Measurements from ENCODE around the gene HPCA.
A peak's percentile ranks its signal among the peaks of the same experiment; 100 is the strongest.

The HPCA gene

DNA sequence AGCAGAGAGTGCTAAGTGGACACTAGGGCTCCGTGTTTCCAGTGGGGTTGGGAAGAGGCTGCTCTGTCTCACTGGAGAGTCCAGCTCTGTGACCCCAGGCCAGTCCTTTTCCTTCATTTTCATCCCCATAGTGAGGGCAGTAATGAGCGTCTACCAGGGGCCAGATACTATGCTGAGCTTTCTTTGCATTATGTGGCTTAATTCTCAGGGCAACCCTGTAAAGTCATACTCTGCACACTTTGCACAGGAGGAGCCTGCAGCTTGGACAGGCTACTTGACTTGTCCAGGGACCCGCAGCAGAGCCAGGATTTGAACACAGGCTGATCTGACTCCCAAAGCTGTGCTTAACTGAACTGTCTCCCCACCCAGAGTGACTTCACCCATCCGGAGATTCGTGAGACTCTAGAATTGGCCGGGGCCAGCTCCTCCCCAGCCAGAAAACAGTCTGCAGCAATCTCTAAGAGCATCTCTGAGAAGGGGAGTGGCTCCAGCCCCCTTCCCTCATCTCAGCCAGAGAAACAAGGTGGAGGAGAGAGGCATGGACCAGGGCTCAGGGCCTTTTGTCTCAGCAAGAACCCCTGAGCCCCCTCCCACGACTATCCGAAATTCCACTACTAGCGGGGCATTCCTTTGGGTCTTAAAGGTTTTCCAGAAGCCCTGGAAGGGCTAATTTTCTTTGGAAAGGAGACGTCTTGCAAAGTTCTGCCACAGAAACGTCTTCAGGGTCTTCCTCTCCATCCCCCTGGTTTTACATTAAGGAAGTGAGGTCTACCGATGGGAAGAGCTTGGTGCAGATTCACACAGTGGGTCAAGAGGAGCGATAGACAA is 14.7 kb upstream of the HPCA start:
- DNase-seq (ENCODE audit: low read depth): no peak

DNA sequence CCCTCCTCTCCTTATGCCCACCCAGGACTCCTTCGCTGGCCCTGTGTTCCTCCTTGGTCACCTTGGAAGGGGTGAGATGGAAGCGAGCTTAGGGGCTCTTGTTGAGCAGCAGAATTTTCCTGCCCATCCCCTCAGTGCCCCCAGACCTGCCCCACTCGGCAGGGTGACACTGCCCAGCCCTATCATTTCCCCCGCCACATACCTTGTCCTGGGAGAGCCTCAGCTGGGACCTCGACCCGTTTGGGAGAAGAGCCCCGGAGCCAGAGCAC is 14.2 kb upstream of the HPCA start:
- no peak for DNase-seq (ENCODE audit: low read depth)

GRCh38 chr1:32873484-32873883 is 12.8 kb upstream of the HPCA start:
- no peak for DNase-seq (ENCODE audit: low read depth)

- DNase-seq (ENCODE audit: low read depth): no peak
Measured at GRCh38 chr1:32874860-32875752, 11.2 kb upstream of the HPCA start.

GRCh38 chr1:32876341-32877210 is 9.7 kb upstream of the HPCA start:
- peak; percentile 36 for DNase-seq (ENCODE audit: low read depth)

DNA sequence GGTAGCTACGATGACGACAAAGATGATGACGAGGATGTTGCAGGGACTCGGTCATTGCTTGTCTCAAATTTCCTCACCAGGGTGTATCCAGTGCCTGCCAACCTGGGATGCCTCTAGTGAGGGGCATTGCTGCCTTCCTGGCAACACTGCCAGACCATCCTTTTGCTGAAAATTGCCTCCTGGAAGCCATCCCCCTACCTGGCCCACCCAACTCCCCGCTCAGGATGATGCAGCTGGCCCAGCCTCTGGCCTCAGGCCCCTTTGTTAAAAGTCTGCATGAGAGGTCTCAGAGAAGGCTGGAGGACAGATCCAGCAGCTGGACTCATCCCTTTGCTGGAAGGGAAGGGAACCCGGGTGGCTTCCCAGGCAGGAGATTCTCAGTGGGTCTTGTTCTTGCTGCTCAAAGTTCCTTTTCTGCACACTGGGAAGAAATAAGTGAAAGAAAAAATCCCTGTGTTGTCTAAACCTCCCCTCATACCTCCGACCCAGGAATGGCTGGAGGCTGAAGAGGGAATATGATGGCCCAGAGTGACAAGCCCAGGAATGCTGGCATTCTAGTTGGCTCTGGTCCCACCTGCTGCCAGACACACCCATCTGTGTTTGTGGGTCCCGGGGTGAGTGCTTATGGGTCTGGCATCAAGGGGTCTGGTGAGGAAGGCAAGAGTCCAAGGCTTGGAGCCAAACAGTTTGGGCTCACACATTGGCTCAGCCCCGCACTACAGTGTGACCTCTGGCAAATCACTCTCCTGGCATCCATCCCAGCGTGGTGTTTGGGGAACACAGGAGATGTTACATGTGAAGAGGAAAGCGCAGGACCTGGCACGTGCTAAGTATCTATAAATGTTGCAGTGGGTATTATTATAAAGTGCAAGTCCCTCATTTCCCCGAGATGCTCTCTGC is 8.8 kb upstream of the HPCA start:
- no peak for DNase-seq (ENCODE audit: low read depth)

DNA sequence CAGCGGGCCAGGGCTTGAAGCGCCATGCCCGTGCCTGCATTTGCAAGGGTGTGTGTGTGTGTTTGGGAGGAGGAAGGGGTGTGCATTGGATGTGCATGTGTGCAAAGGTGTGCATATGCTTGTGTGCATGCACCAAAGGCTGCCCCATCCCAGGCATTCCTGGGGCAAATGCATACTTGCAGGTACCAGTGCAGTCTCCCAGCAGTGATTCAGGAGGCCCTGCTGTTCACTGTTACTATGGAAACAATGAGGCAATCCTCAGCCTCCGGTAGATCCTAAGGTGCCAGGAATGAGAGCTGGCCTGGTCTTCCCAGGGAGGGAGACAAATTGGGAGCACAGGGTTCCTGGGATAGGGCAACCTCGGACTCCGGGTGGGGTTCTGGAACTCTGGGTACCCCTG is 8.1 kb upstream of the HPCA start:
- no peak for DNase-seq (ENCODE audit: low read depth)

DNA sequence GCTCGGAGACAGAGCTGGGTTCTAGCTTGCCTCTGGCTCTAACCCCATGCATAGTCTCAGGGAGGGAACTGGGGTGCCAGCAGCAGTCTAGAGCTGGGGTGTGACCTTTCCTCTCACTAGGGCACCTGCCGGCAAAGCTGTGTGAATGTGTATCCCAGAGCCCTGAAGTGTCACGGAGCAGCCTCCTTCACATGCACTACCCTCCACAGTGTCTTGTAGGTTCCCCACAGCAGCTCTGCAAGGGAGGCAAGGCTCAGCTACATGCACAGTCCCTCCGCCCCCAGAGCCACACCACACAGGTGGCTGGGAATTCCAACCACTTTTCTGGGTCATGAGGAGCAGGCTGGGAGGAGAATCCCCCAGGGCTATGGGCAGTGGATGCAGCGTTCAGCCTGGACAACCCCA is 7.7 kb upstream of the HPCA start:
- DNase-seq (ENCODE audit: low read depth): no peak

DNA sequence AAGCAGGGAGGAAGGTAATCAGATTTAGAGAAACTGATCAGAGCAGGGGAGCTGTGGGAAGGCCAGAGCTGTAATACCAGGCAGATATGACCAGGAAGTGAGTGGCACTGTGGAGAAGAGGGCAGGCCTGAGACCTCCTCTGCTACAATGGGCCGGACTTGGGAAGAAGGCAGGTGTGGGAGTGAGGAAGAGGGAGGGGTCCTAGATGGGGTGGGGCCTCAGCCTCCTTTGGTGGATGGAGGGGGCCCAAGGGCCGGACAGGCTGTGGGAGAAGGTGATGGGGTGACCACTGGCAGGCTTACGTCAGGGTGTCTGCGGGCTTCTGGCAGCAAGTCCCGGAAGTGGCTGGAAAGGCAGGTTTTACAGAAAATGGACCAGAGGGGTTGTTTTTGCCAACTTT is 5.0 kb upstream of the HPCA start:
- DNase-seq (ENCODE audit: low read depth): no peak

GRCh38 chr1:32881871-32882850 is 4.1 kb upstream of the HPCA start:
- no peak for DNase-seq (ENCODE audit: low read depth)

- DNase-seq (ENCODE audit: low read depth): no peak
Measured at GRCh38 chr1:32883338-32884031, 2.8 kb upstream of the HPCA start.

- no peak for DNase-seq (ENCODE audit: low read depth)
Measured at GRCh38 chr1:32884032-32884372, 2.3 kb upstream of the HPCA start.

DNA sequence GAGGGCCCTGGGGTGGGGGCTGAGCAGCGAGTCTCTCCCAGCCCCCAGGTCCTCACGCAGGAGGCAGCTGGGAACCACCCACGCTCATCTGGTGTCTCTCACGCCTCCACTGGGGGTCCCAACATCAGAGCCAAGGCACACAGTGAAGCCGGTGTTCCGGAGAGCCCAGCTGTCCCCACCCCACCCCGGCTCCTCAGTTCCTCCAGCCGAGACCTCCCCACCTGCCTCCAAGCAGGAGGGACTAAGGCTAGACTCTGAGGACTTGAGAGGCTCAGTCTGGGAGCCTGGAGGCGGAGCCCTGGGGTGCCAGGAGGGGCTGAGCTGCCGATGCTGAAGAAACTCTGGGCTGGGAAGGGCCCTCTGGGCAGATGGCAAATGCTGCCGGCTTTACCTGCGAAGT is 1.6 kb upstream of the HPCA start:
- DNase-seq (ENCODE audit: low read depth): no peak

DNA sequence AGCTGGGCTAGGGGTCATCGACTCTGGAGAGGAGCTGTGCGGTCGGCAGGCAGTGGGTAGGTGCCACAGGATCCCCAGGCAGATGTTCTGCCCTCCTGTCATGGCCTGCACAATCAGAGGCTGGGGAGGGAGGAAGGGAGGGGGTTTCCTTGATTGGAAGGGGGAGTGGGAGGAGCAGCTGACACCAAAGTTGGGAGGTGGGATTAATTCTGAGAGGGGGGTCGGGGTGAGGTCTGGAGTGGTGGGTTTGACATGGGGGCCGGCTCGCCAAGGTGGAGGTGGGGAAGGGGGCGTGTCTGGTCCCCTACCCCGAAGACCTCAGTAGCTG is 651 bp upstream of the HPCA start:
- DNase-seq (ENCODE audit: low read depth): no peak

GRCh38 chr1:32886828-32887414 is 630 bp downstream of the HPCA start:
- no peak for DNase-seq (ENCODE audit: low read depth)

DNA sequence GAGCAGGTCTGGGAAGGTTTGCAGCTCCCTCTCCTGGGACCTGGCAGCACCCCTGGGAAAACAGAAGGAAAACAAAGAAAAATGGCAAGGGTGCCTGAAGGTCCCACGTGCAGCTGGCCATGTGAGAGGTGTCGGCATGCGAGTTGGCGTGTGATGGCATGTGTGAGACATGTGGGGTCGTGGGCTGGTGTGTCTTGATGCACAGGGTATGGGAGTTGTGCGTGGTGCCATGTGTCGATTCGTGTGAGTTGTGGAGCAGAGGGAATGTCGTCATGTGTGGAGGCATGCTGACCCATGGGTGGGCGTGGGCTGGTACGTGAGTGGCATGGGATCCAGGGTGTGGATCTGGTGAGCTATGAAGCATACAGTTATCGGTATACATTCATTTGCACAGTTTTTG is 1.3 kb downstream of the HPCA start:
- no peak for DNase-seq (ENCODE audit: low read depth)

DNA sequence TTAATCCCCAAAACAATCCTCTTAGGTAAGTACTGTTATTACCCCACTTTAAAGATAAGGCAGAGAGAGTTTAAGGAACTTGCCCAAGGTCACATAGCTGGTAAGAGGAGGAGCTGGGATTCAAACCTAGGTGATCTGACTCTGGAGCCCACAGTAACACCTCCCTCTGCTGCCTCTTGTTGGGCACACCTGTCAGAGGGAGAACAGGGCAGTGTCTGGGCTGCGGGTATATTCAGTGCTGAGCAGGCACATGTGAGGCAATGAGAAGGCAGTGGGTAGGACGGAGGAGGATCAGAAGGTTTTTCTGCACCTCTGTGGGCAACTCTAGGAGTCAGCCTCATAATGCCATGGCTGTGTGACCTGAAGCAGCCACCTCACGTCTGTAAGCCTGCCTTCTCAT is 1.8 kb downstream of the HPCA start:
- DNase-seq (ENCODE audit: low read depth): no peak

GRCh38 chr1:32888677-32889420 is 2.6 kb downstream of the HPCA start:
- DNase-seq (ENCODE audit: low read depth): no peak

DNA sequence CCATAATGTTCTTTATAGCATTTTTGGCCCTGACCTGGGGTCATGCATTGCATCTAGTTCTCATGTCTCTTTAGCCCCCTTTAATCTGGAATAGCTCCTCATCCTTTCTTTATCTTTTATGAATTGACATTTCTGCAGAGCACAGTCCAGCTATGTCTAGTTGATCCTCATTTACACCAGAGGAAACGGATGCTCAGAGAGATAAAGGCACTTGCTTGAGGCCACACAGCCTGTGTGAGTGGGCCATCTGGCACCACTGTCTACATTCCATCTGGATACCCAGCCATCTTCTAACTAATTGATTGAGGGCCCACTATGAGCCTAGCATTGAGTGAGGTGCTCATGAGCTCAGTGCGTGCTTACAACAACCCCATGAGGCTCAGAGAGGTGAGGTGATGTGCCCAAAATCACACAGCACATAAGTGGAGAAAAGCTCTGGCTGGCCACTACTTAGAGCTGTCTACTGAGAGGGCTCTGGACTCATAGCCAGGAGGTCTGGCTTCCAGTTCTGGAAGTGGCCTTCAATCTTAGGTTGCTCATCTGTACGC is 3.5 kb downstream of the HPCA start:
- DNase-seq (ENCODE audit: low read depth): no peak
